ENCODE measurements around the gene ART4.

Gene ART4

GRCh38 chr12:14828892-14829291 is 14.4 kb downstream of the ART4 start:
- TF ChIP-seq, protein P1, sequence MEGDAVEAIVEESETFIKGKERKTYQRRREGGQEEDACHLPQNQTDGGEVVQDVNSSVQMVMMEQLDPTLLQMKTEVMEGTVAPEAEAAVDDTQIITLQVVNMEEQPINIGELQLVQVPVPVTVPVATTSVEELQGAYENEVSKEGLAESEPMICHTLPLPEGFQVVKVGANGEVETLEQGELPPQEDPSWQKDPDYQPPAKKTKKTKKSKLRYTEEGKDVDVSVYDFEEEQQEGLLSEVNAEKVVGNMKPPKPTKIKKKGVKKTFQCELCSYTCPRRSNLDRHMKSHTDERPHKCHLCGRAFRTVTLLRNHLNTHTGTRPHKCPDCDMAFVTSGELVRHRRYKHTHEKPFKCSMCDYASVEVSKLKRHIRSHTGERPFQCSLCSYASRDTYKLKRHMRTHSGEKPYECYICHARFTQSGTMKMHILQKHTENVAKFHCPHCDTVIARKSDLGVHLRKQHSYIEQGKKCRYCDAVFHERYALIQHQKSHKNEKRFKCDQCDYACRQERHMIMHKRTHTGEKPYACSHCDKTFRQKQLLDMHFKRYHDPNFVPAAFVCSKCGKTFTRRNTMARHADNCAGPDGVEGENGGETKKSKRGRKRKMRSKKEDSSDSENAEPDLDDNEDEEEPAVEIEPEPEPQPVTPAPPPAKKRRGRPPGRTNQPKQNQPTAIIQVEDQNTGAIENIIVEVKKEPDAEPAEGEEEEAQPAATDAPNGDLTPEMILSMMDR (IDR thresholded peaks at IDR 0.05): no peak

DNA sequence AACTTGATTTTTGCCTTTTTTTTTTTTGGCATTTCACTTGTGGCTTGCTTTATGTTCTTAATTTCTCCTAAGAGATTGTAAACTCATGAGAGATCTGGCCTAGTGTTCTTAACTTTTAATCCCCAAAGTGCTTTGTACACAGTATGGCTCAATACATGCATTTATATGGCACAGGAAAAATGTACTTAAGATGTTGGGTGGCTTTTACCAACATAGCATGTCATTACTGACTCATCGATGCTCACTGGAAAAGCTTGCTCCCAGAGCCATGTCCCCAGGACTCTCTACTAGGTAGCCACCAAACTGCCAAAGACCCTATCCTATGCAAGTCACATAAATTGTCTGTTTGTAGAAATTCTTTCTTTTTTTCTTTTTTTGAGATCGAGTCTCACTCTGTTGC is 16.3 kb downstream of the ART4 start:
- TF ChIP-seq, protein P1 (IDR thresholded peaks at IDR 0.05): no peak

- TF ChIP-seq, protein P1 (IDR thresholded peaks at IDR 0.05): no peak
Observed at GRCh38 chr12:14826491-14826890, 16.8 kb downstream of the ART4 start.

DNA sequence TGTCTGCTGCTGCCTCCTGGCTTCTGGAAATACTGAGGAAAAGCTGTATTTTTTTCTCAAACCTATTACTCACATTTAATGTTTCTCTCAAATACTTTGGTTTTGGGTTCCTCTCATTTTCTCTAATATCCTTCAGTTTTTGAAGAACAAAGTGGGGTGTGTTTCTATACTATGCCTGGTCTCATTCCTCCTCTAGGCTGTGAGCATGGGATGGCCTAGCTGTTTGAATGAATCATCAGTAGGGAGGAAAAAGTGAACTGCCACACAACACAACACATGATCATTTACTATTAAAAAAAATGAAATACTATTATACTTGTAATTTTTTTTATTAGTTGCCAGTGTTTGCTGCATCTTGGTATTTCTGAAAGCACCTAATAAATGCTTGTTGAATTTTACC is 18.1 kb downstream of the ART4 start:
- TF ChIP-seq, protein P1 (IDR thresholded peaks at IDR 0.05): no peak

- TF ChIP-seq, protein P1 (IDR thresholded peaks at IDR 0.05): no peak
Observed at GRCh38 chr12:14824012-14824634, 19.2 kb downstream of the ART4 start.

DNA sequence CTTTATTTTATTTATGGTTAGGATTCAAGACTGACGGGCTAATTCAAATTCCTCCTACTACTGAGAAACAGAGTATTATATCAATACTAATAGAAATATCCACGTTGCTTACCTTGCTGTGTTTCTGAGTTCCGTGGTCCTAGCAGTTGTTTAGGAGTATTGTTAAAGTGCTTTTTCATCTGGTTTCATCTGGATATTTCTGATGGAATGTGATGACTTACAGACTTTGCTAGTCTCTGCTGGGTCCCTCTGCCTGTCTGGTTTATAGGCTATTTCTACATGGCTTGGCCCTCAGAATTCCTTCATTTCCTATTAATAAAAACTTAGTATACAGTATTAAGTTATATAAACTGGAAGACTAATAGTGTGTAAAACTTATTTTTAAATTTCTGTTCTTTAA is 29.3 kb downstream of the ART4 start, which contains the start of gene SMCO3:
TSS of gene SMCO3 (minus strand) at position 169 of the 400 bp plus-strand sequence. CDS start 7,502 bp downstream, outside the sequence.
- TF ChIP-seq, protein P1 (IDR thresholded peaks at IDR 0.05): no peak

DNA sequence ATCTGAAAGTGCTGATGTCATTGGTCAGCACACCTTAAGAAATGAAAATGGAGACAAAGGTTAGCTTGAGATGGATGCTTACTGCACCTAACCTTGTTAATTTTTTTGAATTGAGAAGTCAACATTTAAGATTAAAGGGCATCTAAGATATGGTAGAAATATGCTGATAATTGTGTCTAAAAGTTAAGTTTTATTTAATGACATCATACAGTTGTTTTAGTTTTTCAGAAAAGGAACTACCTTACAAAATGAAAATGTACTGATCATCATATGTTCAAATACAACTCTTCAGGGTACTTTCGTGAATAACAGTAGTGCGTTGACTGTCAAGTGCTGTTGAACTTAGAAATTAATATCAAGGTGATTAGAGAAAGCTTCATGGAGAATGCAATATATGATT is 31.8 kb downstream of the ART4 start:
- TF ChIP-seq, protein P1 (IDR thresholded peaks at IDR 0.05): no peak
